Measurements from ENCODE around the gene RIMBP2. TPM values are rescaled to one million over a fixed set of nuclear protein-coding genes. Genes with fewer than 3 reads are reported as not detected.

RIMBP2 gene
- polyA plus RNA-seq, 1 donor (not counting 4 experiments of a cell fraction or from before 2014, with no cell fraction given) = 0.16 TPM

DNA sequence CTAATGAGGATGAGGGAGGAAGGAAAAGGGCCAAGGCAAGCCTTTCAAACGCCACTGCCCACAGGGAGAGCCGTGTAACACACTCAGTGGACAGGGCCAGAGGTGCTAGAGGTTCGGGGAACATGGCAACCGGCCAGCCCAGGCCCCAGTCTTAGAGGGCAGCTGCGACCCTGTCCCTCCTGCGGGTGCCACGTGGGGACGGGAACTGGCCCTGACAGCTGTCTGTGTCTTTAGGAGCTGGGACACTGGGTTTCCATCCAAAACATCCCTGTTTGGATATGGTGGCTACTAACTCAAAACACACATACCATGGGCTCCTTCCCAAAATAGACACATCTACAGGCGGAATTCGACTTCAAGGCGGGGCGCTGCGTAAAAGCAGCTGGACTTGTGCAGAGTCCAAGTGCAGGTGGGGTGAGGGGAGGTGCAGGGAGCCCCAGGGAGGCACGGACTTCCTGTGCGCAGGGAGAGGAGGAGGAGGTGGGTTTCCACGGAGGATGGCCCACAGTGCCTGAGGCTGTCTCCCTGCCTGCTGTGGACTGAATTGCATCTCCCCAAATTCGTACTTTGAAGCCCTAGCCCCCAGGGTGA is 193.8 kb downstream of the RIMBP2 start:
- Histone ChIP-seq H3K9me1 (ENCODE audit: control insufficient read depth, extremely low read depth, insufficient read depth, low read length) (no peaks in the 10 kb centered on the region), H3K79me2 (ENCODE audit: control insufficient read depth, insufficient read depth, low read length) (no peaks in the 10 kb centered on the region), H3K9me3 (ENCODE audit: control insufficient read depth, low read depth, low read length) (peaks cover 5% of the 10 kb centered on the region), H3K4me3 (ENCODE audit: control insufficient read depth in 2 of 3, extremely low read depth in 1 of 3, insufficient read depth in 2 of 3, low read depth in 1 of 3, low read length in 3 of 3) (no peak overlapping the region), H4K20me1 (ENCODE audit: control insufficient read depth, extremely low read depth, insufficient read depth, low read length) (no peaks in the 10 kb centered on the region), H3K27ac (ENCODE audit: control insufficient read depth, insufficient read depth, low read length) (no peak overlapping the region), H3K27me3 (ENCODE audit: control insufficient read depth, extremely low read depth, insufficient read depth, low read length) (no peaks in the 10 kb centered on the region), H3K9ac (ENCODE audit: control insufficient read depth, extremely low read depth, insufficient read depth, low read length) (no peak overlapping the region), H3K4me1 (ENCODE audit: control insufficient read depth, extremely low read depth, insufficient read depth, low read length) (no peaks in the 10 kb centered on the region), H3K4me2 (ENCODE audit: control insufficient read depth, extremely low read depth, insufficient read depth, low read depth, low read length) (no peak overlapping the region), H2AFZ (ENCODE audit: control insufficient read depth, low read length) (no peak overlapping the region), H3K36me3 (ENCODE audit: control insufficient read depth in 2 of 2, extremely low read depth in 1 of 2, insufficient read depth in 2 of 2, low read length in 2 of 2) (no peaks in the 10 kb centered on the region)
- TF ChIP-seq EZH2 (IDR thresholded peaks at IDR 0.05; ENCODE audit: low read length) = no peak
- TF ChIP-seq, protein P1, sequence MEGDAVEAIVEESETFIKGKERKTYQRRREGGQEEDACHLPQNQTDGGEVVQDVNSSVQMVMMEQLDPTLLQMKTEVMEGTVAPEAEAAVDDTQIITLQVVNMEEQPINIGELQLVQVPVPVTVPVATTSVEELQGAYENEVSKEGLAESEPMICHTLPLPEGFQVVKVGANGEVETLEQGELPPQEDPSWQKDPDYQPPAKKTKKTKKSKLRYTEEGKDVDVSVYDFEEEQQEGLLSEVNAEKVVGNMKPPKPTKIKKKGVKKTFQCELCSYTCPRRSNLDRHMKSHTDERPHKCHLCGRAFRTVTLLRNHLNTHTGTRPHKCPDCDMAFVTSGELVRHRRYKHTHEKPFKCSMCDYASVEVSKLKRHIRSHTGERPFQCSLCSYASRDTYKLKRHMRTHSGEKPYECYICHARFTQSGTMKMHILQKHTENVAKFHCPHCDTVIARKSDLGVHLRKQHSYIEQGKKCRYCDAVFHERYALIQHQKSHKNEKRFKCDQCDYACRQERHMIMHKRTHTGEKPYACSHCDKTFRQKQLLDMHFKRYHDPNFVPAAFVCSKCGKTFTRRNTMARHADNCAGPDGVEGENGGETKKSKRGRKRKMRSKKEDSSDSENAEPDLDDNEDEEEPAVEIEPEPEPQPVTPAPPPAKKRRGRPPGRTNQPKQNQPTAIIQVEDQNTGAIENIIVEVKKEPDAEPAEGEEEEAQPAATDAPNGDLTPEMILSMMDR (optimal IDR thresholded peaks at IDR 0.05 in 1 of 3, IDR thresholded peaks at IDR 0.05 in 1 of 3, conservative IDR thresholded peaks at IDR 0.05 in 1 of 3; ENCODE audit: extremely low read depth in 1 of 3, insufficient read depth in 2 of 3, low read length in 3 of 3) = no peak
- FAIRE-seq (no peak), DNase-seq (ENCODE audit: low read depth, low spot score) (no peak)
- dilution Hi-C loops (cut with MboI; ENCODE audit: extremely low pct_ligation_motif_present, low sequenced_read_pairs) = no loop called here

DNA sequence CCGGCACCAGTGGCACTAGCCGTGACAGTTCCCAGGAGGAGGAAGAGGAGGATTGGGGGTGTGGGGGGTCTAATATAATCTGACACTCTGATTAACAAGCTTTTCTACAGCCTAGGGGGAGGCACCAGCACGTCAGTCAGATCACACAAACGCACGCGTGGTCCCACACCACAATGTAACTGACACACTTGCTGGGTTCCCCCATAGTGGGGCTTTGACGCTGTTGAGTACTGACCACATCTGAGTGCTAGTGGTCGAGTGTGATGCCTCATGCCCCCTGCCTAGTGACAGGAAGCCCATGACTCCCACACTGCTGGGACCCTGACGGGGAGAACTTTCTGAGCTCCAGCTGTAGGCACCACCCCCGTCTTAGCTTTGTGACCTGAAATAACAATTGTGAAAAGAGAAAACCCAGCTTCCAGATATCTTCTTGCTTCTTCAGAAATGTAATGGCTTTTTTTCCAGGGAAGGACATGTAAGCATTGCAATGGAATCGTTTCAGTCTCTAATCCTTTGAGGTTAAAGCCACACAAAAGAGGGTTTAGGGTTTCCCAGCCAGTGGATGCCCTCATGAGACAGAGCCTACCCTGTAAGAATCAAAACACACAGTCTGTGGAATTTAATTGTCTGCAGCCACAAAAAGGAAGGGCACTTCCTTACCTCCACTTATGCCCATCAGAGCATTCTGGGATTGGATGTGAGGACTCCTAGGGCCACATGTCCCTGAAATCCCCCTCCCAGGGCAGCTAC is 194.5 kb downstream of the RIMBP2 start:
- Histone ChIP-seq H3K4me1 (ENCODE audit: control insufficient read depth, extremely low read depth, insufficient read depth, low read length) (no peaks in the 10 kb centered on the region), H3K27me3 (ENCODE audit: control insufficient read depth, extremely low read depth, insufficient read depth, low read length) (no peaks in the 10 kb centered on the region), H2AFZ (ENCODE audit: control insufficient read depth, low read length) (no peak overlapping the region), H3K27ac (ENCODE audit: control insufficient read depth, insufficient read depth, low read length) (no peak overlapping the region), H3K9ac (ENCODE audit: control insufficient read depth, extremely low read depth, insufficient read depth, low read length) (no peak overlapping the region), H3K36me3 (ENCODE audit: control insufficient read depth in 2 of 2, extremely low read depth in 1 of 2, insufficient read depth in 2 of 2, low read length in 2 of 2) (no peaks in the 10 kb centered on the region), H3K79me2 (ENCODE audit: control insufficient read depth, insufficient read depth, low read length) (no peaks in the 10 kb centered on the region), H3K4me3 (ENCODE audit: control insufficient read depth in 2 of 3, extremely low read depth in 1 of 3, insufficient read depth in 2 of 3, low read depth in 1 of 3, low read length in 3 of 3) (no peak overlapping the region), H3K9me3 (ENCODE audit: control insufficient read depth, low read depth, low read length) (peaks cover 6% of the 10 kb centered on the region), H3K4me2 (ENCODE audit: control insufficient read depth, extremely low read depth, insufficient read depth, low read depth, low read length) (no peak overlapping the region), H4K20me1 (ENCODE audit: control insufficient read depth, extremely low read depth, insufficient read depth, low read length) (no peaks in the 10 kb centered on the region), H3K9me1 (ENCODE audit: control insufficient read depth, extremely low read depth, insufficient read depth, low read length) (no peaks in the 10 kb centered on the region)
- DNase-seq (ENCODE audit: low read depth, low spot score) = no peak
- no peak for TF ChIP-seq EZH2 (IDR thresholded peaks at IDR 0.05; ENCODE audit: low read length)
- TF ChIP-seq, protein P1 (optimal IDR thresholded peaks at IDR 0.05 in 1 of 3, IDR thresholded peaks at IDR 0.05 in 1 of 3, conservative IDR thresholded peaks at IDR 0.05 in 1 of 3; ENCODE audit: extremely low read depth in 1 of 3, insufficient read depth in 2 of 3, low read length in 3 of 3) = no peak
- dilution Hi-C loops (cut with MboI; ENCODE audit: extremely low pct_ligation_motif_present, low sequenced_read_pairs) = no loop called here
- no peak for FAIRE-seq
